Measurements from ENCODE around the gene CD6. TPM values are rescaled to one million over a fixed set of nuclear protein-coding genes. Genes with fewer than 3 reads are reported as not detected.

CD6 gene
- total RNA-seq, 2 donors from 2014 or later: 3.0 to 3.8 TPM

DNA sequence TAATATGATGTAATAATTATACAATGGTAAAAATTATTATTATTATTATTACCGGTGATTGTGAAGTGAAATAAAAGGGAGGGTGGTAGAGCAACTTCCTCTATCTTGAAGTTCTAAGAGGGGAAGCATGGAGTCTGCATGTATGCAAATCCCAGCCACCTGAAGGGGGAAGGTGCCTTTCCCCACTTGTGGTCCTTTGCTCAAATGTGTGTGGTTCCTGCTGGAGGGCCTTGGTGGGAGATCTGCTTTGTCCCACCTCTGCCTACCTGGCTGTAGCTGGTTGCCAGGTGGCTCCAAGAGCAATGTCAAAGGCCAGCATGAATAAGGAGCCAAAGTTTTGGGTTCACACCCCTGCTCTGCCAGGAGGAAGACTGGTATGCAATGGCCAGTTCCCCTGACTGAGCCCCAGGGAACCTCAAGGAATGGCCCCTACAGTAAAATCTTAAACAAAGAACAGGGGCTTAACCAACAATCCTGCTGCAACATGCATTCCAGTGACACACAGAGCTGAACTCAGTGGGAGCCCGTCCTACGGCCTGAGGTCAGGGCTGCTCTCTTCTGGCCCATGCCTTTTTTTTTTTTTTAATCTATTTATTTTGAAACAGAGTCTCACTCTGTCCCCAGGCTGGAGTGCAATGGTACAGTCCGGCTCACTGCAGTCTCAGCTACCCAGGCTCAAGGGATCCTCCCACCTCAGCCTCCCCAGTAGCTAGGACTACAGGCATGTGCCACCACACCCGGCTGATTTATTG is 38.7 kb upstream of the CD6 start:
- no peak for DNase-seq
- intact Hi-C loops (cut with DNase I): no loop called here
- Histone ChIP-seq H3K36me3 (no peaks in the 10 kb centered on the region), H3K9me3 (no peaks in the 10 kb centered on the region), H3K27ac (no peak overlapping the region), H3K27me3 (no peaks in the 10 kb centered on the region), H3K9ac (ENCODE audit: low read depth in 2 of 2, low read length in 2 of 2) (no peak overlapping the region), H3K4me3 (no peak overlapping the region), H3K4me1 (no peaks in the 10 kb centered on the region)
- TF ChIP-seq, protein P1, sequence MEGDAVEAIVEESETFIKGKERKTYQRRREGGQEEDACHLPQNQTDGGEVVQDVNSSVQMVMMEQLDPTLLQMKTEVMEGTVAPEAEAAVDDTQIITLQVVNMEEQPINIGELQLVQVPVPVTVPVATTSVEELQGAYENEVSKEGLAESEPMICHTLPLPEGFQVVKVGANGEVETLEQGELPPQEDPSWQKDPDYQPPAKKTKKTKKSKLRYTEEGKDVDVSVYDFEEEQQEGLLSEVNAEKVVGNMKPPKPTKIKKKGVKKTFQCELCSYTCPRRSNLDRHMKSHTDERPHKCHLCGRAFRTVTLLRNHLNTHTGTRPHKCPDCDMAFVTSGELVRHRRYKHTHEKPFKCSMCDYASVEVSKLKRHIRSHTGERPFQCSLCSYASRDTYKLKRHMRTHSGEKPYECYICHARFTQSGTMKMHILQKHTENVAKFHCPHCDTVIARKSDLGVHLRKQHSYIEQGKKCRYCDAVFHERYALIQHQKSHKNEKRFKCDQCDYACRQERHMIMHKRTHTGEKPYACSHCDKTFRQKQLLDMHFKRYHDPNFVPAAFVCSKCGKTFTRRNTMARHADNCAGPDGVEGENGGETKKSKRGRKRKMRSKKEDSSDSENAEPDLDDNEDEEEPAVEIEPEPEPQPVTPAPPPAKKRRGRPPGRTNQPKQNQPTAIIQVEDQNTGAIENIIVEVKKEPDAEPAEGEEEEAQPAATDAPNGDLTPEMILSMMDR (IDR thresholded peaks at IDR 0.05): no peak

DNA sequence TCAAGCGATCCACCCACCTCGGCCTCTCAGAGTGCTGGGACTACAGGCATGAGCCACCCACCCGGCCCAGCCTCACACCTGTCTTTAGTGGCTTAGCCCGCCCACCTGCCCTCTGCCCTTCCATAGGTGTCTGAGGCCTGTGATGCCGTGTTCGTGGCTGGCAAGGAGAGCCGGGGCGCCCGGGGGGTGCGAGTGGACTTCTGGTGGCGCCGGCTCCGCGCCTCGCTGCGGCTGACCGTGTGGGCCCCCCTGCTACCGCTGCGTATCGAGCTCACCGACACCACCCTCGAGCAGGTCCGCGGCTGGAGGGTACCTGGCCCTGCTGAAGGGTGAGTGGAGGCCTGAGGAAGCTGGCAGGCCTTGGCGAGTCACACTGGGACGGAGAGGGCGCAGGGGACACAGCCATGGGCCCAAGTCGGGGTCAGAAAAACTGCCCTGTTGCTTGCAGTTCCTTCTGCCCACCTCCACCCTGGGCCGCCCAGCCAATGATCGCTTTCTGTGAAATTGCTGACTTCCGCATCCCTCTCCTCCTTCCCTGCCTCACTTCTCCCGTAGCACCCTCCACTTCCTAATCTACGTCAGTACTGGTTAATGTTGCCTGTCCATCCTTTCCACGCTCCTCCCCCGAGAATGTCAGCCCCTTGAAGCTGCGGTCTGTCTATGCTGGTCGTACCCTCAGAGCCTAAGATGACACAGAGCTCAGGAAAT is 37.9 kb upstream of the CD6 start:
- intact Hi-C loops (cut with DNase I): no loop called here
- TF ChIP-seq, protein P1 (IDR thresholded peaks at IDR 0.05): no peak
- Histone ChIP-seq H3K9me3 (no peaks in the 10 kb centered on the region), H3K27me3 (no peaks in the 10 kb centered on the region), H3K27ac (no peak overlapping the region), H3K9ac (ENCODE audit: low read depth in 2 of 2, low read length in 2 of 2) (no peak overlapping the region), H3K36me3 (no peaks in the 10 kb centered on the region), H3K4me3 (no peak overlapping the region), H3K4me1 (no peaks in the 10 kb centered on the region)
- DNase-seq: no peak

DNA sequence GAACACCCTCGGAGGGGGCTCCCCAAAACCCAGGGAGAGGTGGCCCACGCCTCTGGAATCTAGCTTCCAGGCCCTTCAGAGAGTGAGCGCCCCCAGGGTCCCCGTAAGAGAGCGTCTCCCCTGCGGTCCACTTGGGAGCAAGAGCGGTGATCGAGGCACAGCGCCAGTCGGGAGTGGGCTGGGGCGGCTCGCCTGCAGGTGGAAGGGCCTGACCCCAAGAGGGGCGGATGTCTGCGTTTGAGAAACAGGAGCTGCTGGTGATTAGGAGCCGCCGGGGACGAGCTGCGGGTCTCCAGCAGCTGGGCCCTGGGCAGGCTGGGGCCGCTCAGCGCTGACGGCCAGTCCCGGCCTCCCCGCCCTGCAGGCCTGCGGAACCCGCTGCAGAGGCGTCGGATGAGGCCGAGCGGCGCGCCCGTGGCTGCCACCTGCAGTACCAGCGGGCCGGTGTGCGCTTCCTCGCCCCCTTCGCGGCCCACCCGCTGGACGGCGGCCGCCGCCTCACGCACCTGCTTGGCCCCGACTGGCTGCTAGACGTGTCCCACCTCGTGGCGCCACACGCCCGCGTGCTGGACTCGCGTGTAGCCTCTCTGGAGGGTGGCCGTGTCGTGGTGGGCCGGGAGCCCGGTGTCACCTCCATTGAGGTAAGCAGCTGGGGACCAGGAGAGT is 37.2 kb upstream of the CD6 start:
- H3K27ac ChIP-seq: no peak overlapping the region
- no peak overlapping the region for H3K4me3 ChIP-seq
- H3K9me3 ChIP-seq: no peaks in the 10 kb centered on the region
- no peak for DNase-seq
- no peaks in the 10 kb centered on the region for H3K36me3 ChIP-seq
- H3K27me3 ChIP-seq: no peaks in the 10 kb centered on the region
- no peak overlapping the region for H3K9ac ChIP-seq (ENCODE audit: low read depth in 2 of 2, low read length in 2 of 2)
- intact Hi-C loops (cut with DNase I): no loop called here
- TF ChIP-seq, protein P1 (IDR thresholded peaks at IDR 0.05): no peak
- no peaks in the 10 kb centered on the region for H3K4me1 ChIP-seq

DNA sequence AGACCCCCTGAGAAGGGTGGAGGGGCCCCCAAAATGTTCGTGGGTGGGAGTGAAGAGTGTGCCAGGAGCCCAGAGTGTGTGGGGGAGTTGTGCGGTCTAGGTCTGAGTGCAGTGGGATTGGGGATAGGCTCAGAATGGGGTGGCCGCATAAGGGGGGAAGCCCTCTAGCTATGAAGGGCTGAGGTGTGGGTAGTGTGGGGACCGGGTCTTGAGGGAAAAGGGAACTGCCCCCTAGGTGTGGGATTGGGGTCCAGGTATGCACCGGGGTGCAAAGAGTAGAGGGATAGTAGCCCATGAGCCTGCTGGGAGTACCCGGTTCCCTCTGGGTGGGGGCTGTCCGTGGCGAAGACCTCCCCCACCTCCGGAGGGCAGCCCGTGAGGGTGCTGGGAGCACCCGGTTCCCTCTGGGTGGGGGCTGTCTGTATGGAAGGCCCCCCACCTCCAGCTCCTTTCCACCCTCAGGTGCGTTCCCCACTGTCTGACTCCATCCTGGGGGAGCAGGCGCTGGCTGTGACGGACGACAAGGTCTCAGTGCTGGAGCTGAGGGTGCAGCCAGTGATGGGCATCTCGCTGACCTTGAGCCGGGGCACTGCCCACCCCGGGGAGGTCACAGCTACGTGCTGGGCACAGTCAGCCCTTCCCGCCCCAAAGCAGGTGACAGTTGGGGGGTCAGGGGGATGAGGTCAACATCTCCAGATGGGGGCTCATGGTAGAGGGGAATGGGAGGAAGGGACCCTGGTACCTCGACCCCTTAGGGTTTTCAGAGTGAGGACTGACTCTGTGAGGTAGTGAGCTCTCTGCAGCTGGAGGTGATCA is 36.5 kb upstream of the CD6 start:
- DNase-seq: no peak
- no peak overlapping the region for H3K27ac ChIP-seq
- H3K27me3 ChIP-seq: no peaks in the 10 kb centered on the region
- H3K4me3 ChIP-seq: no peak overlapping the region
- no peaks in the 10 kb centered on the region for H3K9me3 ChIP-seq
- no peaks in the 10 kb centered on the region for H3K4me1 ChIP-seq
- intact Hi-C loops (cut with DNase I): no loop called here
- TF ChIP-seq, protein P1 (IDR thresholded peaks at IDR 0.05): no peak
- H3K9ac ChIP-seq (ENCODE audit: low read depth in 2 of 2, low read length in 2 of 2): no peak overlapping the region
- no peaks in the 10 kb centered on the region for H3K36me3 ChIP-seq

Data from colonic mucosa (tissue), 4 donors.